ENCODE measurements around the gene RPS24. TPM values are rescaled to one million over a fixed set of nuclear protein-coding genes. Genes with fewer than 3 reads are reported as not detected.
A peak's percentile ranks its signal among the peaks of the same experiment; 100 is the strongest.

RPS24 gene
- total and polyA plus RNA-seq, 2 experiments from 2014 or later: 2,362 to 3,638 TPM

DNA sequence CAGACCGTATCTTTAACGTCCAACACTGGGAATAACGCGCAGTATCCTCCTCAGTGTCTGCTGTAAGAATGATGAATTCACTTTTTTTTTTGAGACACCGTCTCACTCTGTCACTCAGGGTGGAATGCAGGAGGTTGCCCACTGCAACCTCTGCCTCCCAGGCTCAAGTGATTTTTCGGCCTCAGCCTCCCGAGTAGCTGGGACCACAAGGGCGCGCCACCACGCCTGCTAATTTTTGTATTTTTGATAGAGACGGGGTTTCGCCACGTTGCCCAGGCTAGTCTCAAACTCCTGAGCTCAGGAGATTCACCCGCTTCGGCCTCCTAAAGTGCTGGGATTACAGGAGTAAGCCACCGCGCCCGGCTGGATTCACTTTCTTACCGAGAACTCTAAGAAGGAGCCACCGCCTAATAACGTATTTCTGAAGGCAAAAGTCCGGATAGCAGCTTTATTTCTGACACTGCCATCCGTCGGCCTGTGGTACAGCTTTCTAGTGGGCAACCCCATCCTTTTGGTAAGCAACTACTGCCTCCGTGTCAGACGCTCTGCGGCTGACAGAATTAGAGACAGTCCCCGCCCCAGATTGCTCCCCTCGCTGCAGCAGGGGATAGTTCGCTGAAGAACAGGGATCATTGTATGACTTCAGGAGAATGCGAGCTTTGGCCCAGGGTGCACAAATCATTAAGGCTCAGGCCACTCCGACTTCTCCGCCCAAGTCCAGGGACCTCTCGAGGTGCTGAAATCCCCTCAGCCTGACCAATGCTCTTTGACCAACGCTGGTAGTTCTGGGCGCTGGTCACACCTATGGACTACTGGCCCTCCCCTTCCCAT is 5.0 kb upstream of the RPS24 start:
- H3K27ac ChIP-seq (ENCODE audit: low read depth): no peak overlapping the region
- H3K4me3 ChIP-seq: peak overlapping the region; percentile 87
- H2AFZ ChIP-seq: peak overlapping the region; percentile 79
- peak overlapping the region; percentile 66 for H3K4me2 ChIP-seq
- H3K79me2 ChIP-seq (replicated peaks; ENCODE audit: insufficient read depth): peaks cover 29% of the 10 kb centered on the region
- H3K9me2 ChIP-seq (ENCODE audit: insufficient read depth): no peaks in the 10 kb centered on the region
- H3F3A ChIP-seq (replicated peaks; ENCODE audit: low read depth): 0 out of 2 replicates have a peak, but pooled peaks cover 6% of the 10 kb centered on the region
- peaks cover 10% of the 10 kb centered on the region for H3K4me1 Mint-ChIP-seq
- H3K4me3 Mint-ChIP-seq: peak overlapping the region; percentile 97
- DNase-seq (ENCODE audit: low spot score) (peak; percentile 53), ATAC-seq (peak; percentile 51)
- no peaks in the 10 kb centered on the region for H3K4me1 ChIP-seq (ENCODE audit: insufficient read depth)
- TF ChIP-seq, protein P1, sequence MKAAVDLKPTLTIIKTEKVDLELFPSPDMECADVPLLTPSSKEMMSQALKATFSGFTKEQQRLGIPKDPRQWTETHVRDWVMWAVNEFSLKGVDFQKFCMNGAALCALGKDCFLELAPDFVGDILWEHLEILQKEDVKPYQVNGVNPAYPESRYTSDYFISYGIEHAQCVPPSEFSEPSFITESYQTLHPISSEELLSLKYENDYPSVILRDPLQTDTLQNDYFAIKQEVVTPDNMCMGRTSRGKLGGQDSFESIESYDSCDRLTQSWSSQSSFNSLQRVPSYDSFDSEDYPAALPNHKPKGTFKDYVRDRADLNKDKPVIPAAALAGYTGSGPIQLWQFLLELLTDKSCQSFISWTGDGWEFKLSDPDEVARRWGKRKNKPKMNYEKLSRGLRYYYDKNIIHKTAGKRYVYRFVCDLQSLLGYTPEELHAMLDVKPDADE (IDR thresholded peaks at IDR 0.05): no peak
- TF ChIP-seq POLR2AphosphoS5 (IDR thresholded peaks at IDR 0.05; ENCODE audit: low read depth): no peak
- TF ChIP-seq, protein P2, sequence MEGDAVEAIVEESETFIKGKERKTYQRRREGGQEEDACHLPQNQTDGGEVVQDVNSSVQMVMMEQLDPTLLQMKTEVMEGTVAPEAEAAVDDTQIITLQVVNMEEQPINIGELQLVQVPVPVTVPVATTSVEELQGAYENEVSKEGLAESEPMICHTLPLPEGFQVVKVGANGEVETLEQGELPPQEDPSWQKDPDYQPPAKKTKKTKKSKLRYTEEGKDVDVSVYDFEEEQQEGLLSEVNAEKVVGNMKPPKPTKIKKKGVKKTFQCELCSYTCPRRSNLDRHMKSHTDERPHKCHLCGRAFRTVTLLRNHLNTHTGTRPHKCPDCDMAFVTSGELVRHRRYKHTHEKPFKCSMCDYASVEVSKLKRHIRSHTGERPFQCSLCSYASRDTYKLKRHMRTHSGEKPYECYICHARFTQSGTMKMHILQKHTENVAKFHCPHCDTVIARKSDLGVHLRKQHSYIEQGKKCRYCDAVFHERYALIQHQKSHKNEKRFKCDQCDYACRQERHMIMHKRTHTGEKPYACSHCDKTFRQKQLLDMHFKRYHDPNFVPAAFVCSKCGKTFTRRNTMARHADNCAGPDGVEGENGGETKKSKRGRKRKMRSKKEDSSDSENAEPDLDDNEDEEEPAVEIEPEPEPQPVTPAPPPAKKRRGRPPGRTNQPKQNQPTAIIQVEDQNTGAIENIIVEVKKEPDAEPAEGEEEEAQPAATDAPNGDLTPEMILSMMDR (conservative IDR thresholded peaks at IDR 0.05; ENCODE audit: low read depth in 2 of 2): peak; percentile 30 to 39
- no peaks in the 10 kb centered on the region for H3K27me3 ChIP-seq (ENCODE audit: insufficient read depth)
- peaks cover 6% of the 10 kb centered on the region for H3K27me3 Mint-ChIP-seq (ENCODE audit: insufficient read depth, low read depth, poor library complexity)
- H3K36me3 ChIP-seq (ENCODE audit: insufficient read depth): peaks cover 34% of the 10 kb centered on the region
- H3K27ac Mint-ChIP-seq: peak overlapping the region; percentile 94
- no peaks in the 10 kb centered on the region for H3K9me3 Mint-ChIP-seq
- H4K20me1 ChIP-seq (replicated peaks; ENCODE audit: insufficient read depth): peaks cover 21% of the 10 kb centered on the region
- peaks cover 43% of the 10 kb centered on the region for H3K36me3 Mint-ChIP-seq (ENCODE audit: low read depth)

DNA sequence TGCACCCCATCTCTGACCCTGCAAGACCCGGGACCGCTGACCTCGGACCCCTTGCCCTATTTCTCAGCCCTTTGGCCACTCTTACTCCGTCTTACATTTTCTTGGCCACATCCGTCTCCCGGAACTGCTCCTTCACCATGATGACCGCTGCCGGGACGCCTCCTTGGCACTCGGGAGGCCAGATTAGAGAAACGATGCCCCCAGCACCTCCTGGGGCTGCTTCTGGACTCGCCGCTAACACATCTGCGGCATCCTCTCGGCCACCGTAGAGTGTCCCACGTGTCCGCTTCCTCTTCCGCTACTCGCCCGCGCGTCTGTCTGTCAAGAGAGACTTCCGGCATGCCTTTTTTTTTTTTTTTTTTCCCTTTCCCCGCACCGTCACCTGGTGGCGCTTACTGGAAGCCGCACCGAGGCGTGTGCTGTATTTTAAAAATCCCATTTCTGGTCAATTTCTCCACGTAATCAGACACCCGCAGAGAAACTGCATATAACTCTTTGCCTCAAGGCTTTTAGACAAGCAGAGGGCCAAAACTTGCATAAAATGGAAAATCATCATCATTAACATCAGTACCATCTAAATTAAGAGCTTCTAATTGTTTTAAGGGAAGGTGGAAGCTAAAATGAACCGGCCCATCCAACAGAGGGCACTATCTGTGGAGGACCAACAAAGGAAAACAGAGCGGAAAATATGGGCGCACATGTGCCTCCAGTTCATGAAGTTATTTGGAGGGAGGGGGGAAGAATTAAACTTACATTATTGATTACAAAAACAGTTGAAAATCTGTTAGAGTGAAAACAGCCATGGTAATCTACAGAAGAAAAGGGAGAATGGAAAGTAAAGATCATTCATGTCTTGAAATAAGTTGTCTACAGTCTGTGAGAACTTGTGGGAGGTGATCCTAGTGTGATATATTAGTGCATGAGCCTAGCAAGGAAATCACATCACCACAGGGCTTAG is 4.1 kb upstream of the RPS24 start, which contains the start of gene POLR3A:
Gene POLR3A (minus strand): TSS at position 247 of the 958 bp plus-strand sequence. CDS start 108 bp downstream, at position 139.
- Histone ChIP-seq H4K20me1 (replicated peaks; ENCODE audit: insufficient read depth) (peaks cover 24% of the 10 kb centered on the region; the same call in 1 of the 2 replicates), H3K4me3 (peak within 1 kb of the TSS; percentile 87), H3K79me2 (replicated peaks; ENCODE audit: insufficient read depth) (peaks cover 37% of the 10 kb centered on the region), H3K27me3 (ENCODE audit: insufficient read depth) (no peaks in the 10 kb centered on the region), H2AFZ (peak within 1 kb of the TSS; percentile 79), H3K4me2 (peak within 1 kb of the TSS; percentile 66), H3K36me3 (ENCODE audit: insufficient read depth) (peaks cover 26% of the 10 kb centered on the region), H3K27ac (ENCODE audit: low read depth) (peak within 1 kb of the TSS; percentile 9; the same call in 1 of the 2 replicates), H3F3A (replicated peaks; ENCODE audit: low read depth) (peaks cover 9% of the 10 kb centered on the region; the same call in 1 of the 2 replicates), H3K9me2 (ENCODE audit: insufficient read depth) (no peaks in the 10 kb centered on the region), H3K4me1 (ENCODE audit: insufficient read depth) (no peaks in the 10 kb centered on the region)
- peaks cover 10% of the 10 kb centered on the region for H3K4me1 Mint-ChIP-seq
- H3K4me3 Mint-ChIP-seq: peak within 1 kb of the TSS; percentile 97
- ATAC-seq (peak; percentile 77), DNase-seq (ENCODE audit: low spot score) (peak; percentile 98)
- peaks cover 41% of the 10 kb centered on the region for H3K36me3 Mint-ChIP-seq (ENCODE audit: low read depth)
- H3K9me3 Mint-ChIP-seq: no peaks in the 10 kb centered on the region
- H3K27me3 Mint-ChIP-seq (ENCODE audit: insufficient read depth, low read depth, poor library complexity): peaks cover 9% of the 10 kb centered on the region
- peak within 1 kb of the TSS; percentile 94 for H3K27ac Mint-ChIP-seq
- TF ChIP-seq, protein P2 (conservative IDR thresholded peaks at IDR 0.05; ENCODE audit: low read depth in 2 of 2): peak; percentile 66 to 98
- peak; percentile 84 for TF ChIP-seq POLR2AphosphoS5 (IDR thresholded peaks at IDR 0.05; ENCODE audit: low read depth)
- TF ChIP-seq EZH2 (IDR thresholded peaks at IDR 0.05; ENCODE audit: low read depth, unreplicated experiment): no peak
- TF ChIP-seq, protein P3, sequence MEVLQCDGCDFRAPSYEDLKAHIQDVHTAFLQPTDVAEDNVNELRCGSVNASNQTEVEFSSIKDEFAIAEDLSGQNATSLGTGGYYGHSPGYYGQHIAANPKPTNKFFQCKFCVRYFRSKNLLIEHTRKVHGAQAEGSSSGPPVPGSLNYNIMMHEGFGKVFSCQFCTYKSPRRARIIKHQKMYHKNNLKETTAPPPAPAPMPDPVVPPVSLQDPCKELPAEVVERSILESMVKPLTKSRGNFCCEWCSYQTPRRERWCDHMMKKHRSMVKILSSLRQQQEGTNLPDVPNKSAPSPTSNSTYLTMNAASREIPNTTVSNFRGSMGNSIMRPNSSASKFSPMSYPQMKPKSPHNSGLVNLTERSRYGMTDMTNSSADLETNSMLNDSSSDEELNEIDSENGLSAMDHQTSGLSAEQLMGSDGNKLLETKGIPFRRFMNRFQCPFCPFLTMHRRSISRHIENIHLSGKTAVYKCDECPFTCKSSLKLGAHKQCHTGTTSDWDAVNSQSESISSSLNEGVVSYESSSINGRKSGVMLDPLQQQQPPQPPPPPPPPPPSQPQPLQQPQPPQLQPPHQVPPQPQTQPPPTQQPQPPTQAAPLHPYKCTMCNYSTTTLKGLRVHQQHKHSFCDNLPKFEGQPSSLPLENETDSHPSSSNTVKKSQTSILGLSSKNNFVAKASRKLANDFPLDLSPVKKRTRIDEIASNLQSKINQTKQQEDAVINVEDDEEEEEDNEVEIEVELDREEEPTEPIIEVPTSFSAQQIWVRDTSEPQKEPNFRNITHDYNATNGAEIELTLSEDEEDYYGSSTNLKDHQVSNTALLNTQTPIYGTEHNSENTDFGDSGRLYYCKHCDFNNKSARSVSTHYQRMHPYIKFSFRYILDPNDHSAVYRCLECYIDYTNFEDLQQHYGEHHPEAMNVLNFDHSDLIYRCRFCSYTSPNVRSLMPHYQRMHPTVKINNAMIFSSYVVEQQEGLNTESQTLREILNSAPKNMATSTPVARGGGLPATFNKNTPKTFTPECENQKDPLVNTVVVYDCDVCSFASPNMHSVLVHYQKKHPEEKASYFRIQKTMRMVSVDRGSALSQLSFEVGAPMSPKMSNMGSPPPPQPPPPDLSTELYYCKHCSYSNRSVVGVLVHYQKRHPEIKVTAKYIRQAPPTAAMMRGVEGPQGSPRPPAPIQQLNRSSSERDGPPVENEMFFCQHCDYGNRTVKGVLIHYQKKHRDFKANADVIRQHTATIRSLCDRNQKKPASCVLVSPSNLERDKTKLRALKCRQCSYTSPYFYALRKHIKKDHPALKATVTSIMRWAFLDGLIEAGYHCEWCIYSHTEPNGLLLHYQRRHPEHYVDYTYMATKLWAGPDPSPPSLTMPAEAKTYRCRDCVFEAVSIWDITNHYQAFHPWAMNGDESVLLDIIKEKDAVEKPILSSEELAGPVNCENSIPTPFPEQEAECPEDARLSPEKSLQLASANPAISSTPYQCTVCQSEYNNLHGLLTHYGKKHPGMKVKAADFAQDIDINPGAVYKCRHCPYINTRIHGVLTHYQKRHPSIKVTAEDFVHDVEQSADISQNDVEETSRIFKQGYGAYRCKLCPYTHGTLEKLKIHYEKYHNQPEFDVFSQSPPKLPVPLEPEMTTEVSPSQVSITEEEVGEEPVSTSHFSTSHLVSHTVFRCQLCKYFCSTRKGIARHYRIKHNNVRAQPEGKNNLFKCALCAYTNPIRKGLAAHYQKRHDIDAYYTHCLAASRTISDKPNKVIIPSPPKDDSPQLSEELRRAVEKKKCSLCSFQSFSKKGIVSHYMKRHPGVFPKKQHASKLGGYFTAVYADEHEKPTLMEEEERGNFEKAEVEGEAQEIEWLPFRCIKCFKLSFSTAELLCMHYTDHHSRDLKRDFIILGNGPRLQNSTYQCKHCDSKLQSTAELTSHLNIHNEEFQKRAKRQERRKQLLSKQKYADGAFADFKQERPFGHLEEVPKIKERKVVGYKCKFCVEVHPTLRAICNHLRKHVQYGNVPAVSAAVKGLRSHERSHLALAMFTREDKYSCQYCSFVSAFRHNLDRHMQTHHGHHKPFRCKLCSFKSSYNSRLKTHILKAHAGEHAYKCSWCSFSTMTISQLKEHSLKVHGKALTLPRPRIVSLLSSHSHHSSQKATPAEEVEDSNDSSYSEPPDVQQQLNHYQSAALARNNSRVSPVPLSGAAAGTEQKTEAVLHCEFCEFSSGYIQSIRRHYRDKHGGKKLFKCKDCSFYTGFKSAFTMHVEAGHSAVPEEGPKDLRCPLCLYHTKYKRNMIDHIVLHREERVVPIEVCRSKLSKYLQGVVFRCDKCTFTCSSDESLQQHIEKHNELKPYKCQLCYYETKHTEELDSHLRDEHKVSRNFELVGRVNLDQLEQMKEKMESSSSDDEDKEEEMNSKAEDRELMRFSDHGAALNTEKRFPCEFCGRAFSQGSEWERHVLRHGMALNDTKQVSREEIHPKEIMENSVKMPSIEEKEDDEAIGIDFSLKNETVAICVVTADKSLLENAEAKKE (CRISPR knock-in tag; IDR thresholded peaks at IDR 0.05): no peak
